WERI-Rb-1 (cell line): ENCODE data around the gene TRAF3IP3.
A peak's percentile ranks its signal among the peaks of the same experiment; 100 is the strongest.

ENCODE experiments used
- DNase-seq: peaks from one replicate; pipeline ENCODE4 v3.0.0-alpha.2; 2020
- H3K27ac ChIP-seq: fragments of 250-450 bp; sonication (Bioruptor Pico); 2 replicates; pipeline ENCODE4 v1.5.1; 2020; ENCODE audit warnings: mild to moderate bottlenecking, moderate library complexity
- H3K27me3 ChIP-seq: fragments of 250-450 bp; sonication (Bioruptor Pico); 2 replicates; pipeline ENCODE4 v1.5.1; 2021; ENCODE audit warnings: mild to moderate bottlenecking, low read depth, moderate library complexity; ENCODE audit not compliant: insufficient read depth, severe bottlenecking
- H3K36me3 ChIP-seq: fragments of 250-450 bp; sonication (Bioruptor Pico); 2 replicates; pipeline ENCODE4 v1.5.1; 2020; ENCODE audit warnings: mild to moderate bottlenecking, moderate library complexity
- H3K4me3 ChIP-seq: 2 replicates; pipeline ENCODE4 v1.5.1; 2011; ENCODE audit warnings: low read depth, mild to moderate bottlenecking, control low read depth, low read length
- H3K9me3 ChIP-seq: fragments of 250-450 bp; sonication (Bioruptor Pico); 2 replicates; pipeline ENCODE4 v1.5.1; 2021; ENCODE audit warnings: mild to moderate bottlenecking, moderate library complexity; ENCODE audit not compliant: severe bottlenecking
- TF ChIP-seq, protein P1 (sequence below): IDR thresholded peaks from 2 replicates; pipeline ENCODE4 v1.5.1; 2011; ENCODE audit warnings: low read depth, mild to moderate bottlenecking, control low read depth, inconsistent platforms, low read length

TRAF3IP3 gene

DNA sequence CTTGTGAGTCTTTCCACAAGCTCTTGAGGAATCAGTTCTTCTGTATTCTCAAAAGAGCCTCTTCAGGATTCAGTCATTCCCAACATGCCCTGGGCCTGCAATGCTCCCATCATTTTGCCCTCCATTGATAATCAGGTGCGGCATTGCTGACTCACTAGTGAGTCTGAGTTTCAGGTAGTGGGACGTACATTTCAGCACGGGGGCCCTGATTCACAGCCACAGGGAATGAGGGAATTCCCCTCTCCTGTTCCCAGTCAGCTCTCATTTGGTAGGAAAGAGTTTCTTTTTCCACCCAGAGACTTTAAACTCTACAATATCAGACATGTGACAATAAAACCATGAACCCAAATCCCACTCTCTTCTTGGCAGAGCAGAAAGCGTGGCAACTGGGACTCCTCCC is 53.8 kb downstream of the TRAF3IP3 start:
- TF ChIP-seq, protein P1, sequence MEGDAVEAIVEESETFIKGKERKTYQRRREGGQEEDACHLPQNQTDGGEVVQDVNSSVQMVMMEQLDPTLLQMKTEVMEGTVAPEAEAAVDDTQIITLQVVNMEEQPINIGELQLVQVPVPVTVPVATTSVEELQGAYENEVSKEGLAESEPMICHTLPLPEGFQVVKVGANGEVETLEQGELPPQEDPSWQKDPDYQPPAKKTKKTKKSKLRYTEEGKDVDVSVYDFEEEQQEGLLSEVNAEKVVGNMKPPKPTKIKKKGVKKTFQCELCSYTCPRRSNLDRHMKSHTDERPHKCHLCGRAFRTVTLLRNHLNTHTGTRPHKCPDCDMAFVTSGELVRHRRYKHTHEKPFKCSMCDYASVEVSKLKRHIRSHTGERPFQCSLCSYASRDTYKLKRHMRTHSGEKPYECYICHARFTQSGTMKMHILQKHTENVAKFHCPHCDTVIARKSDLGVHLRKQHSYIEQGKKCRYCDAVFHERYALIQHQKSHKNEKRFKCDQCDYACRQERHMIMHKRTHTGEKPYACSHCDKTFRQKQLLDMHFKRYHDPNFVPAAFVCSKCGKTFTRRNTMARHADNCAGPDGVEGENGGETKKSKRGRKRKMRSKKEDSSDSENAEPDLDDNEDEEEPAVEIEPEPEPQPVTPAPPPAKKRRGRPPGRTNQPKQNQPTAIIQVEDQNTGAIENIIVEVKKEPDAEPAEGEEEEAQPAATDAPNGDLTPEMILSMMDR = no peak
- no peaks in the 10 kb centered on the region for H3K9me3 ChIP-seq
- H3K27me3 ChIP-seq = no peaks in the 10 kb centered on the region
- H3K27ac ChIP-seq = no peak overlapping the region
- no peaks in the 10 kb centered on the region for H3K36me3 ChIP-seq
- no peak for DNase-seq
- H3K4me3 ChIP-seq = no peak overlapping the region

DNA sequence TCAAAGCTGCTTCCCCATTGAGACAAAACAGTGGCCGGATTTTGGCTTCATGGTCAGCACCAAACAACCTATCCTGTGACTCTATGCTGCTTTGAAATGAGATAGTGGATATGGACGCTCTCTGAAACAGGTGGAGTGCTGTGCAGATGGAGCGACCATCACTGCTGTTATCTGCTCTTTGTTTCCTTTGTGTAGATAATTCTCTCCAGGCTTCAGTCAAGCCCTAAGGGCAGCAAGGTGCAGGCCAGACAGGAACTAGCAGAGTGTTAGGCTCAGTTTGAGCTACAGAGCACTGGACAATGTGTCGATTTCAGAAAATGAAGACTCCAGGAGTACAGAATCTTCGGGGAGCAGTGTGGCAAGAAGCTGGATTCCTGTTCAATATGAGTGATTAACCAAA is 54.9 kb downstream of the TRAF3IP3 start:
- Histone ChIP-seq H3K36me3 (no peaks in the 10 kb centered on the region), H3K4me3 (no peak overlapping the region), H3K27ac (no peak overlapping the region), H3K9me3 (no peaks in the 10 kb centered on the region), H3K27me3 (no peaks in the 10 kb centered on the region)
- DNase-seq = no peak
- TF ChIP-seq, protein P1 = no peak

DNA sequence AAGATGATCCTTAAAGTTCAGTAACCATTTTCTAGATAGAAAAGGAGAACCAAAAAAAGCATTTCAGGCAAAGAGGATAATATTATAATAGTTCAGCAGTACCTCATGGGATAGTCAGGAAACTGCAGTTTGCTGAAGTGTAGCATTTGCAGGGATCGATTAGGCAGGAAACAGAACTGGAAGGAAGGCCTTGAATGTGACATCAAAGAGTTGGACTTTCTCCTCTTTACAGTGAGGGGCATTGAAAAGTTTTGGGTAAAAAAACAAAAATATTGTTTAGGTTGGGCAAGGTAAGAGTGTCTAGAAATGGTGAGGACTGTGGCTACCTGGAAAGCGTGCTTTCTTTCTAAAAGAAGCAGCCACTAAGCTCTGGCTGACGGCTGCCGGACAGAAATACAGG is 58.0 kb downstream of the TRAF3IP3 start:
- TF ChIP-seq, protein P1 = no peak
- no peak overlapping the region for H3K4me3 ChIP-seq
- DNase-seq = no peak
- no peaks in the 10 kb centered on the region for H3K27me3 ChIP-seq
- no peaks in the 10 kb centered on the region for H3K9me3 ChIP-seq
- no peak overlapping the region for H3K27ac ChIP-seq
- no peaks in the 10 kb centered on the region for H3K36me3 ChIP-seq

DNA sequence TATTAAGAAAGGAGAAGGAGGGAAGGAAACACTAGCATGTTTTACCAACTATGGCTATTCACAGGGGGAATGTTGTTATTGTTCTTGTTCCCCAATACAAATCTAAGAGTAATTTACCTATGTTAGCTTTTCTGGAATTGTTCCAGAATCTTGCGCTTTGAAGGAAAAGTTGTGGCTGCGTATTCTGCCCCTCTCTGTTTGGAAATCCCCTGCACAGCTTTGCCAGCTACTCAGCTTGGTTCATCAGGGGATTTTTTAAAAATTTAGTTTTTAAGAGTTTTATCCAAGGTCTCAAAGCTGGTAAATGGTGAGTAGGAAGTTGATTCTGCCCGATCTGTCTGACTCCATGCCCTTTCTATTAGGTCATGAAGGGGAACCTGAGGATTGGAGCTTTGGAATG is 59.6 kb downstream of the TRAF3IP3 start:
- Histone ChIP-seq H3K27me3 (no peaks in the 10 kb centered on the region), H3K36me3 (no peaks in the 10 kb centered on the region), H3K27ac (no peak overlapping the region), H3K9me3 (no peaks in the 10 kb centered on the region), H3K4me3 (no peak overlapping the region)
- DNase-seq = no peak
- TF ChIP-seq, protein P1 = no peak

DNA sequence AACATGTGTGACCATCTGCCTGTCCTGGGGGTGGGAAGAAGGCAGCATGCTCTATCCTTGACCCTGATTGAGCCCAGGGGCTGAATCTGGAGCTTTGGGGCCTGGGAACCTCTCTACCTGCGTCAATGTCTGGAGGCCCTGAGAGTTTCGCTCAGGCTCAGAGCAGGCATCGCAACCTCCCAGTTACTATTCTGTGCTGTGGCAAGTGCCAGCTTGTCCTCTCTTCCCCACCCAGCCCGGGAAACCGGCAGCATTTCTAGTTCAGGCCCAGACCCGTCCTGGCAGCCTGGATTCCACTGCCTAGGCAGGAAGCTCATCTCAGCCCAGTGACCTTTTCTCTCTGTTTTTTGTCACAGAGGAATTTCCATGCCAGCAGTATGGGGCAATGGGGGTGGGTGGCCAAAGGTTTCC is 60.1 kb downstream of the TRAF3IP3 start:
- no peak overlapping the region for H3K4me3 ChIP-seq
- no peak overlapping the region for H3K27ac ChIP-seq

DNA sequence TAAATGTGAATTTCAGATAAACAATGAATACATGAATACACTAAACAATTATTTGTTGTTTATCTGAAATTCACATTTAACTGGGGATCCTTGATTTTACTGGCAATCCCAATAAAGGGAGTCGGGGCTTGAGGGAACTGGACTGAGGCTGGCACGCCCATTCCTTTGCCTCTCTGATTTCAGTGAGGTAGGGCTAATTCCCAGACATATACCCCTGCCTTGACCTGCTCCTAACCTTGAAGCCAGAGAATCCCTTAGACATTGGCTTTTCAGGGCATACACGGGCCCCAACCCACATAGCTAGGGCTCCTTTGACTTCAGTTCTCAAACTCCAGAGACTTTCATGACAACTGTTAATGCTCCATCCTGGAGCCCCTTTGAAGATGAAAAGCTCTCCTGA is 61.1 kb downstream of the TRAF3IP3 start:
- DNase-seq = no peak

More for the DNA sequence above, 60.1 kb downstream of the TRAF3IP3 start:
- H3K36me3 ChIP-seq = no peaks in the 10 kb centered on the region
- DNase-seq = peak; percentile 68
- TF ChIP-seq, protein P1 = no peak
- no peaks in the 10 kb centered on the region for H3K27me3 ChIP-seq
- no peaks in the 10 kb centered on the region for H3K9me3 ChIP-seq

More for the DNA sequence above, 61.1 kb downstream of the TRAF3IP3 start:
- Histone ChIP-seq H3K4me3 (no peak overlapping the region), H3K27me3 (no peaks in the 10 kb centered on the region), H3K36me3 (no peaks in the 10 kb centered on the region), H3K9me3 (no peaks in the 10 kb centered on the region), H3K27ac (no peak overlapping the region)
- TF ChIP-seq, protein P1 = no peak
